Naive B cell (primary cell): ENCODE results near the gene NUPR2. TPM values are rescaled to one million over a fixed set of nuclear protein-coding genes. Genes with fewer than 3 reads are reported as not detected.
A peak's percentile ranks its signal among the peaks of the same experiment; 100 is the strongest.
"Not testable (repeated sequence)": the region's sequence is repeated elsewhere in the genome, so short reads cannot be mapped to it uniquely, and the experiment has no call there.

ENCODE experiments used
- ATAC-seq, 2 donors: fragments of 150-1000 bp; cut with Tn5 transposase; 2 replicates each; pipeline ENCODE4 v1.10.0; 2021; ENCODE audit warnings: low read depth in 2 of 2, mild to moderate bottlenecking in 2 of 2, moderate library complexity in 2 of 2
- DNase-seq: peaks from one replicate; pipeline ENCODE4 v3.0.0; 2022
- H3K27ac Mint-ChIP-seq, 6 donors: one replicate each; pipeline ENCODE4 v1.8.0; 2020 to 2022; ENCODE audit warnings: mild to moderate bottlenecking in 6 of 6, mixed read lengths in 6 of 6, moderate library complexity in 5 of 6, inconsistent platforms in 2 of 6
- H3K27me3 Mint-ChIP-seq, 3 donors: one replicate each; pipeline ENCODE4 v1.8.0; 2021 to 2022; ENCODE audit warnings: mixed read lengths in 3 of 3, mild to moderate bottlenecking in 1 of 3
- H3K36me3 Mint-ChIP-seq, 2 donors: one replicate each; pipeline ENCODE4 v1.8.0; 2020 to 2022; ENCODE audit warnings: mixed read lengths in 2 of 2, inconsistent platforms in 1 of 2, mild to moderate bottlenecking in 1 of 2
- H3K4me1 Mint-ChIP-seq, 3 donors: one replicate each; pipeline ENCODE4 v1.8.0; 2020 to 2022; ENCODE audit warnings: mixed read lengths in 3 of 3, inconsistent platforms in 1 of 3, mild to moderate bottlenecking in 1 of 3, moderate library complexity in 1 of 3
- H3K4me3 Mint-ChIP-seq, 8 donors: one replicate each; pipeline ENCODE4 v1.8.0; 2020 to 2022; ENCODE audit warnings: mild to moderate bottlenecking in 8 of 8, mixed read lengths in 8 of 8, moderate library complexity in 8 of 8, inconsistent platforms in 2 of 8
- H3K9me3 Mint-ChIP-seq, 7 donors: one replicate each; pipeline ENCODE4 v1.8.0; 2020 to 2022; ENCODE audit warnings: mixed read lengths in 7 of 7, mild to moderate bottlenecking in 5 of 7, inconsistent platforms in 2 of 7, moderate library complexity in 1 of 7
- polyA plus RNA-seq, 6 donors: library from polyadenylated mRNA; unstranded; fragments of 300-500 nt; fragmentation: Illumina TruSeq; gene quantifications; one replicate each; pipeline ENCODE4 v1.2.3, GENCODE V29; 2021; ENCODE audit warnings: low read depth in 6 of 6

NUPR2 gene
- polyA plus RNA-seq, 6 donors from 2014 or later, result not detected

DNA sequence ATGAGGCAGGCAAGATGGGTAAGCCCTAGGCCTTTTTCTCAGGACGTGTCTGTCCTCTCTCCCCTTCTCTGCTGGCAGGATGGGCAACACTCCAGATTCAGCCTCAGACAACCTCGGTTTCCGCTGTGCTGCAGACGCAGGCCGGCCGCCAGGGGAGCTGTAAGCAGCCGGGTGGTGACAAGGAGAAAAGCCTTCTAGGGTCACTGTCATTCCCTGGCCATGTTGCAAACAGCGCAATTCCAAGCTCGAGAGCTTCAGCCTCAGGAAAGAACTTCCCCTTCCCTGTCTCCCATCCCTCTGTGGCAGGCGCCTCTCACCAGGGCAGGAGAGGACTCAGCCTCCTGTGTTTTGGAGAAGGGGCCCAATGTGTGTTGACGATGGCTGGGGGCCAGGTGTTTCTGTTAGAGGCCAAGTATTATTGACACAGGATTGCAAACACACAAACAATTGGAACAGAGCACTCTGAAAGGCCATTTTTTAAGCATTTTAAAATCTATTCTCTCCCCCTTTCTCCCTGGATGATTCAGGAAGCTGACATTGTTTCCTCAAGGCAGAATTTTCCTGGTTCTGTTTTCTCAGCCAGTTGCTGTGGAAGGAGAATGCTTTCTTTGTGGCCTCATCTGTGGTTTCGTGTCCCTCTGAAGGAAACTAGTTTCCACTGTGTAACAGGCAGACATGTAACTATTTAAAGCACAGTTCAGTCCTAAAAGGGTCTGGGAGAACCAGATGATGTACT is 36.6 kb downstream of the NUPR2 start:
- Mint-ChIP-seq H3K9me3 (no peaks in the 10 kb centered on the region), H3K27ac (peak overlapping the region in 2 of 6 donors; percentile 29 to 57), H3K4me1 (no peaks in the 10 kb centered on the region), H3K36me3 (peaks cover 0 to 8% of the 10 kb centered on the region in 2 donors), H3K4me3 (no peak overlapping the region), H3K27me3 (no peaks in the 10 kb centered on the region)
- ATAC-seq (no peak), DNase-seq (no peak)

DNA sequence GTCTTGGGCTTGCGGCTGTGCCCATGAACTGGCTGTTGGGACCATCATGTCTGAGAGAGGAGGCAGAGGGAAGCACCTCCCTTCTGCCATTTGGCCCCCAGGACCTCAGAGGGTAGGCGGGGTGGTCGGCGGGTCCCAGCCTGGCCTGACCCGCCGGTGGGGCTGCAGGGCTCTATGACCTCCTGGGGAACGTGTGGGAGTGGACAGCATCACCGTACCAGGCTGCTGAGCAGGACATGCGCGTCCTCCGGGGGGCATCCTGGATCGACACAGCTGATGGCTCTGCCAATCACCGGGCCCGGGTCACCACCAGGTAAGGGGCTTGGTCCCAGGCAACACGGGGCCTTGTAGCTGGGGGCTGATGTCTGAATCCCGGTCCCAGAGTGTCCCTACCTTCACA is 38.0 kb downstream of the NUPR2 start:
- H3K27me3 Mint-ChIP-seq, result no peaks in the 10 kb centered on the region
- no peak overlapping the region for H3K27ac Mint-ChIP-seq
- peaks cover 0 to 9% of the 10 kb centered on the region in 2 donors for H3K36me3 Mint-ChIP-seq
- H3K4me1 Mint-ChIP-seq, result peaks cover 4 to 7% (median 5%) of the 10 kb centered on the region in 3 donors
- H3K9me3 Mint-ChIP-seq, result no peaks in the 10 kb centered on the region
- H3K4me3 Mint-ChIP-seq, result no peak overlapping the region
- no peak for DNase-seq
- ATAC-seq, result no peak

DNA sequence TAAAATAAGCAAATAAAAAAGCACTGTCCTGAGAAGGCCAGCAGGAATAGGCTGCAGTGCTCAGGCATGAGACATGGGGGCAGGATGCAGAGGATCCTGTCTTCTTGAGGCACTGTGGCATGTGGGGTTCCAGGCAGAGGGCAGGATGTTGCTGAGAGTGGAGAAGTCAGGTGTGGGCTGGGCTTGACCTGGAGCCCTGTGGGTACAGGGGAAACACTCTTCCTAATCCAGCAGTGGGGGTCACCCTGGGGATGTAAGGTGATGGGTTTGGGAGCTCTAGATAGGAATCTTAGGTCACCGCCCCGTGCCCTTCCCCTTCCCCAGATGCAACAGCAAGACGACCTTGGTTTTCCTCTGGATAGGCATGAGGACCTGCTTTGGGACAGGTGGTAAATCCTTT is 38.5 kb downstream of the NUPR2 start:
- Mint-ChIP-seq H3K36me3 (peaks cover 0 to 14% of the 10 kb centered on the region in 2 donors), H3K27ac (peak overlapping the region in 1 of 6 donors; percentile 47), H3K4me1 (peaks cover 4 to 12% (median 8%) of the 10 kb centered on the region in 3 donors), H3K9me3 (no peaks in the 10 kb centered on the region), H3K27me3 (no peaks in the 10 kb centered on the region), H3K4me3 (no peak overlapping the region)
- ATAC-seq (no peak), DNase-seq (no peak)

DNA sequence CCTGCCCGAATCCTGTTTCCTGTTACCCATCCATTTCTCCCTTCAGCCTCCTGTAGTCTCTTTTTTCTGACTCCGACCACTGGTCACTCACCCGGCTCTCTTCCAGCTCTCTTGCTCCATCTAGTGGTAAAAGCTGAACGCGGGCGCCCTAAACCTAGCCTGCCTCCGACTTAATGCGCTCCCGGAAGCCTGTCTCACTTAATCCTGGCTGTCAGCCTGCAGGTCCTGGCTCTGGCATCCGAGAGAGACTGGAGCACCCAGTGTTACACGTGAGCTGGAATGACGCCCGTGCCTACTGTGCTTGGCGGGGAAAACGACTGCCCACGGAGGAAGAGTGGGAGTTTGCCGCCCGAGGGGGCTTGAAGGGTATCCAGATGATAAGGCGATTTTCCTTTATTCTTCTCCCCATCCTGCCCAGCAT is 41.8 kb downstream of the NUPR2 start:
- Mint-ChIP-seq H3K4me3 (peak overlapping the region in 1 of 8 donors; percentile 16), H3K36me3 (peaks cover 5 to 12% of the 10 kb centered on the region in 2 donors), H3K9me3 (no peaks in the 10 kb centered on the region), H3K27me3 (no peaks in the 10 kb centered on the region), H3K27ac (peak overlapping the region in 4 of 6 donors; percentile 5 to 78 (median 33)), H3K4me1 (peaks cover 4 to 12% (median 8%) of the 10 kb centered on the region in 3 donors)
- ATAC-seq (peak; percentile 82 to 88), DNase-seq (peak; percentile 63)

DNA sequence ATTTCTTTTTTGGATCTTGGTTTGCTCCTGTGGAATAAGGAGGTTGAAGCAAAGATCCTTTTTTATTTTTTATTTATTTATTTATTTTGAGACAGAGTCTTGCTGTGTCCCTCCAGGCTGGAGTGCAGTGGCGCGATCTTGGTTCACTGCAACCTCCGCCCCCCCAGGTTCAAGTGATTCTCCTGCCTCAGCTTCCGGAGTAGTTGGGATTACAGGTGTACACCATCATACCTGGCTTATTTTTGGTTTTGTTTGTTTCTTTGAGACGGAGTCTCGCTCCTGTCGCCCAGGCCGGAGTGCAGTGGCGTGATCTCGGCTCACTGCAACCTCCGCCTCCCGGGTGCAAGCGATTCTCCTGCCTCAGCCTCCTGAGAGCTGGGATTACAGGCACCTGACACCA is 49.8 kb downstream of the NUPR2 start:
- H3K4me1 Mint-ChIP-seq, result peaks cover 17 to 21% (median 19%) of the 10 kb centered on the region in 3 donors
- not testable (repeated sequence) for H3K9me3 Mint-ChIP-seq, DNase-seq, ATAC-seq, H3K27me3 Mint-ChIP-seq
- H3K36me3 Mint-ChIP-seq, result peaks cover 5 to 16% of the 10 kb centered on the region in 2 donors
- H3K27ac Mint-ChIP-seq, result peak overlapping the region in 1 of 6 donors; percentile 5
- peak overlapping the region in 2 of 8 donors; percentile 60 to 74 for H3K4me3 Mint-ChIP-seq

Other genes starting within 250 kb of the NUPR2 start
- 1 to 10 TPM in 3 of 6 donors, under 1 TPM in 2, not detected in 1; 0.58 to 7.6 (median 2.2) TPM for gene ZNF713, start 229.0 kb downstream of the NUPR2 start, polyA plus RNA-seq
- gene MRPS17, start 164.5 kb downstream of the NUPR2 start, polyA plus RNA-seq, result 10 to 100 TPM; 10.0 to 18.1 (median 17.5) TPM
- gene NIPSNAP2, start 151.8 kb downstream of the NUPR2 start, polyA plus RNA-seq, result 100 to 1,000 TPM in 1 of 6 donors, 10 to 100 TPM in 5; 47.8 to 137 (median 57.2) TPM
- gene PSPH, start 65.0 kb downstream of the NUPR2 start, polyA plus RNA-seq, result 1 to 10 TPM in 5 of 6 donors, not detected in 1; 4.9 to 6.1 (median 5.8) TPM
- gene CCT6A, start 64.7 kb downstream of the NUPR2 start, polyA plus RNA-seq, result 100 to 1,000 TPM in 1 of 6 donors, 10 to 100 TPM in 5; 56.1 to 102 (median 83.4) TPM
- 100 to 1,000 TPM in 4 of 6 donors, 10 to 100 TPM in 2; 48.2 to 143 (median 132) TPM for gene SUMF2, start 52.1 kb downstream of the NUPR2 start, polyA plus RNA-seq
- gene PHKG1, start 23.5 kb downstream of the NUPR2 start, polyA plus RNA-seq, result under 1 TPM in 5 of 6 donors, not detected in 1; 0.15 to 0.63 (median 0.41) TPM
- gene CHCHD2, start 9.9 kb downstream of the NUPR2 start, polyA plus RNA-seq, result 100 to 1,000 TPM; 457 to 617 (median 493) TPM